Breast epithelium (tissue), 4 donors: ENCODE measurements around the gene PTPRG. TPM values are rescaled to one million over a fixed set of nuclear protein-coding genes. Genes with fewer than 3 reads are reported as not detected.

Source experiments
- DNase-seq, 2 donors: peaks; one replicate each; pipeline ENCODE4 v3.0.0-alpha.2; 2019; ENCODE audit warnings: low spot score in 2 of 2
- H3K27ac ChIP-seq, 2 donors: fragments of 200-600 bp; sonication (generic) in 1 of 2; one replicate each; pipeline ENCODE4 v1.5.1; 2016 to 2019; ENCODE audit warnings: mild to moderate bottlenecking in 1 of 2
- H3K27me3 ChIP-seq, 2 donors: fragments of 200-600 bp; sonication (generic) in 1 of 2; one replicate each; pipeline versions ENCODE4 v1.5.1 to v1.6.0; 2017 to 2019; ENCODE audit warnings: control low read depth in 1 of 2, mild to moderate bottlenecking in 1 of 2
- H3K36me3 ChIP-seq: fragments of 200-600 bp; one replicate; pipeline ENCODE4 v1.5.1; 2019
- H3K4me1 ChIP-seq, 2 donors: fragments of 200-600 bp; sonication (generic); one replicate each; pipeline ENCODE4 v1.5.1; 2016 to 2019; ENCODE audit warnings: control low read depth in 1 of 2
- H3K4me3 ChIP-seq, 3 donors: fragments of 200-600 bp; sonication (generic); 1 replicate in 2 of 3; 2 replicates in 1 of 3; pipeline ENCODE4 v1.5.1; 2016 to 2019; ENCODE audit warnings: mild to moderate bottlenecking in 3 of 3, moderate library complexity in 2 of 3
- H3K9me3 ChIP-seq, 2 donors: fragments of 200-600 bp; sonication (generic) in 1 of 2; one replicate each; pipeline ENCODE4 v1.5.1; 2016 to 2019; ENCODE audit warnings: control low read depth in 1 of 2
- POLR2A ChIP-seq: fragments of 450-650 bp; IDR thresholded peaks from one replicate; pipeline ENCODE4 v1.6.1; 2016; ENCODE audit warnings: antibody characterized with exemption, mild to moderate bottlenecking, moderate library complexity
- POLR2AphosphoS5 ChIP-seq, 3 donors: sonication (generic); formaldehyde crosslinking; IDR thresholded peaks; one replicate each; pipeline ENCODE4 v1.6.1; 2017; ENCODE audit warnings: antibody characterized with exemption in 3 of 3
- intact Hi-C: fragments of 100-400 bp; cut with DNase I; formaldehyde crosslinking; loops from one replicate; pipeline ENCODE4 v1.15.1; 2023; ENCODE audit warnings: low total_unique reads
- total RNA-seq, 3 donors: library from RNA; depleted of rRNA; stranded (reverse); fragments of >200 nt; gene quantifications; one replicate each; pipeline ENCODE4 v1.1.0, GENCODE V29; 2016
- TF ChIP-seq, protein P1 (sequence below), 3 donors: fragments of 450-650 bp; IDR thresholded peaks; one replicate each; pipeline ENCODE4 v1.5.1; 2016 to 2017; ENCODE audit warnings: antibody characterized with exemption in 3 of 3, mild to moderate bottlenecking in 3 of 3, moderate library complexity in 3 of 3

Gene PTPRG
- total RNA-seq, 3 donors from 2014 or later: 42.3 to 179 (median 61.6) TPM

- no peak for DNase-seq
- intact Hi-C loops: no loop called here
- peak overlapping the region; percentile 54 to 73 (median 61) for H3K4me3 ChIP-seq
- no peaks in the 10 kb centered on the region for H3K27me3 ChIP-seq
- no peaks in the 10 kb centered on the region for H3K9me3 ChIP-seq
- no peaks in the 10 kb centered on the region for H3K36me3 ChIP-seq
- H3K27ac ChIP-seq: peak overlapping the region; percentile 79 to 86
- no peaks in the 10 kb centered on the region for H3K4me1 ChIP-seq
- TF ChIP-seq POLR2A (no peak), POLR2AphosphoS5 (IDR thresholded peaks at IDR 0.05) (no peak)
- TF ChIP-seq, protein P1, sequence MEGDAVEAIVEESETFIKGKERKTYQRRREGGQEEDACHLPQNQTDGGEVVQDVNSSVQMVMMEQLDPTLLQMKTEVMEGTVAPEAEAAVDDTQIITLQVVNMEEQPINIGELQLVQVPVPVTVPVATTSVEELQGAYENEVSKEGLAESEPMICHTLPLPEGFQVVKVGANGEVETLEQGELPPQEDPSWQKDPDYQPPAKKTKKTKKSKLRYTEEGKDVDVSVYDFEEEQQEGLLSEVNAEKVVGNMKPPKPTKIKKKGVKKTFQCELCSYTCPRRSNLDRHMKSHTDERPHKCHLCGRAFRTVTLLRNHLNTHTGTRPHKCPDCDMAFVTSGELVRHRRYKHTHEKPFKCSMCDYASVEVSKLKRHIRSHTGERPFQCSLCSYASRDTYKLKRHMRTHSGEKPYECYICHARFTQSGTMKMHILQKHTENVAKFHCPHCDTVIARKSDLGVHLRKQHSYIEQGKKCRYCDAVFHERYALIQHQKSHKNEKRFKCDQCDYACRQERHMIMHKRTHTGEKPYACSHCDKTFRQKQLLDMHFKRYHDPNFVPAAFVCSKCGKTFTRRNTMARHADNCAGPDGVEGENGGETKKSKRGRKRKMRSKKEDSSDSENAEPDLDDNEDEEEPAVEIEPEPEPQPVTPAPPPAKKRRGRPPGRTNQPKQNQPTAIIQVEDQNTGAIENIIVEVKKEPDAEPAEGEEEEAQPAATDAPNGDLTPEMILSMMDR (IDR thresholded peaks at IDR 0.05): no peak
These were observed 758.3 kb downstream of the PTPRG start for GRCh38 chr3:62319570-62320243.

DNA sequence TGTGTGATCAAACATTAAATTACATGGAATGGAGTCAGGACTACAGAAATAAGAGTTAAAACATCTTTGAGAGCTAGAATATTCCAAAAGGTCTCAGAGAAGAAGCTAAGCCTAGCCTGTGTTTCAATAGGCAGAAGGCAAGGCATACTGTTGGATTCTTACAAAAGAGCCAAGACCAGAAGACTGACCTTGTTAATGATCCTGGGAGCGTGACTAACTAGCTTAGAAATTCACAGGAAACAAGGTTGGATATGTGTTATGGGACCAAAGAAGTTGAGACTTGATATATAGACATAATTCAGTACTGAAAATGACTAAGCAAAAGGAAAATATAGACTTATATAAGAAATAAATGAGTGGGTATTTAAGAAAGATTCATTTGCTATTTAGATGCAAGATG lies 761.9 kb downstream of the PTPRG start:
- intact Hi-C loops: no loop called here
- TF ChIP-seq POLR2AphosphoS5 (IDR thresholded peaks at IDR 0.05): no peak
- TF ChIP-seq, protein P1 (IDR thresholded peaks at IDR 0.05): no peak
- no peak for TF ChIP-seq POLR2A
- no peaks in the 10 kb centered on the region for H3K27me3 ChIP-seq
- no peaks in the 10 kb centered on the region for H3K9me3 ChIP-seq
- no peak overlapping the region for H3K27ac ChIP-seq
- no peak overlapping the region for H3K4me3 ChIP-seq
- no peaks in the 10 kb centered on the region for H3K4me1 ChIP-seq
- no peak for DNase-seq
- H3K36me3 ChIP-seq: no peaks in the 10 kb centered on the region

DNA sequence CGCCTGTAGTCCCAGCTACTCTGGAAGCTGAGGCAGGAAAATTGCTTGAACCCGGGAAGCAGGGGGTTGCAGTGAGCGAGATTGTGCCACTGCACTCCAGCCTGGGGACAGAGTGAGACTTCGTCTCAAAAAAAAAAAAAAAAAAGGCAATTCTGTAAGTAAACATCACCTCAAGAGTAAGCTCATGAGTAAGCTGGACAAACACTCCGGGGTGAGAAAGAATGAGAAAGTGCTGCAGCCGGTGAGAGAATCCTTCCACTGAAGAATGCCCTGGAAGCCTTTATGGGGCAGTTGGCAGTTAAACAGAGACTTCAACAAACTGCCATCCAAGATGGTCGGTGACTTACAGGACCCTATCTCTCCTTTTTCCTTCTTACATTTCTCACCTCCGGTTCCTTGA lies 764.5 kb downstream of the PTPRG start:
- no peaks in the 10 kb centered on the region for H3K27me3 ChIP-seq
- intact Hi-C loops: no loop called here
- no peaks in the 10 kb centered on the region for H3K9me3 ChIP-seq
- no peaks in the 10 kb centered on the region for H3K4me1 ChIP-seq
- H3K4me3 ChIP-seq: no peak overlapping the region
- TF ChIP-seq POLR2AphosphoS5 (IDR thresholded peaks at IDR 0.05): no peak
- TF ChIP-seq POLR2A: no peak
- no peak overlapping the region for H3K27ac ChIP-seq
- DNase-seq: no peak
- H3K36me3 ChIP-seq: no peaks in the 10 kb centered on the region

- DNase-seq: no peak
- no peaks in the 10 kb centered on the region for H3K36me3 ChIP-seq
- no peak overlapping the region for H3K27ac ChIP-seq
- no peaks in the 10 kb centered on the region for H3K27me3 ChIP-seq
- no peaks in the 10 kb centered on the region for H3K4me1 ChIP-seq
- no peak overlapping the region for H3K4me3 ChIP-seq
- TF ChIP-seq, protein P1 (IDR thresholded peaks at IDR 0.05): no peak
- TF ChIP-seq POLR2AphosphoS5 (IDR thresholded peaks at IDR 0.05) (no peak), POLR2A (no peak)
- no peaks in the 10 kb centered on the region for H3K9me3 ChIP-seq
- intact Hi-C loops: no loop called here
These were observed 768.6 kb downstream of the PTPRG start for GRCh38 chr3:62329971-62330370.

DNA sequence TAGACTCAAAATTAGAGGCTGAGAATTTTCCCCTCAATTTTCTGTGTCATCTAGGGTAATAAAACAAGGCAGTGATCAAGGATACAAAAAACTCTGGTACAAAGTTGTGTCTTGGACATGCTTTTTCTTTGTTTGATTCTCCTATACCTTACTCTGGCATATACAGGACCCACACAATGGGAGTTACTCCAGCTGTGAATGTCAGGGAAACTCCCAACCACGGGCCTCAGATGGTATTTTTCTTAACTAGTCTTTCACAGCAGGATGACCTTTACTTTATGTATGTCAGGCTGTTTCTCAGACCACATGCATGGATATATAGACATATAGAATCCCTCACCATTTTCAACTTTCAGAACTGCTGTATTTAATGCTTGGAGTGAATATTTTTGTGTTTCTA lies 770.6 kb downstream of the PTPRG start:
- Histone ChIP-seq H3K4me3 (no peak overlapping the region), H3K9me3 (no peaks in the 10 kb centered on the region), H3K4me1 (no peaks in the 10 kb centered on the region), H3K27ac (no peak overlapping the region), H3K27me3 (no peaks in the 10 kb centered on the region), H3K36me3 (no peaks in the 10 kb centered on the region)
- no peak for DNase-seq
- intact Hi-C loops: no loop called here
- TF ChIP-seq POLR2A: no peak
- TF ChIP-seq, protein P1 (IDR thresholded peaks at IDR 0.05): no peak
- TF ChIP-seq POLR2AphosphoS5 (IDR thresholded peaks at IDR 0.05): no peak
